HEK293 (cell line): Measurements from ENCODE around the gene IL25.
A peak's percentile ranks its signal among the peaks of the same experiment; 100 is the strongest.

Source experiments
- SCRT1 ChIP-seq: fragments of 450-650 bp; formaldehyde crosslinking; IDR thresholded peaks from 2 replicates; pipeline ENCODE4 v1.5.1; 2016; ENCODE audit warnings: missing biosample characterization, missing genetic modification characterization, borderline replicate concordance
- ZNF239 ChIP-seq: fragments of 450-650 bp; formaldehyde crosslinking; IDR thresholded peaks from 2 replicates; pipeline ENCODE4 v1.5.1; 2016; ENCODE audit warnings: missing biosample characterization, missing genetic modification characterization
- ZNF391 ChIP-seq: fragments of 450-650 bp; formaldehyde crosslinking; IDR thresholded peaks from 2 replicates; pipeline ENCODE4 v1.5.1; 2016; ENCODE audit warnings: low read depth, missing biosample characterization, missing genetic modification characterization, borderline replicate concordance
- ZNF624 ChIP-seq: fragments of 450-650 bp; formaldehyde crosslinking; IDR thresholded peaks from 2 replicates; pipeline ENCODE4 v1.5.1; 2017; ENCODE audit warnings: missing biosample characterization, missing genetic modification characterization
- ZNF785 ChIP-seq: fragments of 450-650 bp; formaldehyde crosslinking; IDR thresholded peaks from 2 replicates; pipeline ENCODE4 v1.5.1; 2016; ENCODE audit warnings: missing biosample characterization, missing genetic modification characterization
- ZNF791 ChIP-seq: fragments of 450-650 bp; formaldehyde crosslinking; IDR thresholded peaks from 2 replicates; pipeline ENCODE4 v1.5.1; 2016; ENCODE audit warnings: missing biosample characterization, missing genetic modification characterization
- TF ChIP-seq, protein P1 (sequence below): fragments of 450-650 bp; formaldehyde crosslinking; IDR thresholded peaks from 2 replicates; pipeline ENCODE4 v1.5.1; 2017; ENCODE audit warnings: missing biosample characterization, missing genetic modification characterization
- TF ChIP-seq, protein P2 (sequence below): fragments of 450-650 bp; formaldehyde crosslinking; IDR thresholded peaks from 2 replicates; pipeline ENCODE4 v1.5.1; 2016; ENCODE audit warnings: missing biosample characterization, missing genetic modification characterization
- TF ChIP-seq, protein P3 (sequence below): fragments of 450-650 bp; formaldehyde crosslinking; IDR thresholded peaks from 2 replicates; pipeline ENCODE4 v1.5.1; 2016; ENCODE audit warnings: missing biosample characterization, missing genetic modification characterization

DNA sequence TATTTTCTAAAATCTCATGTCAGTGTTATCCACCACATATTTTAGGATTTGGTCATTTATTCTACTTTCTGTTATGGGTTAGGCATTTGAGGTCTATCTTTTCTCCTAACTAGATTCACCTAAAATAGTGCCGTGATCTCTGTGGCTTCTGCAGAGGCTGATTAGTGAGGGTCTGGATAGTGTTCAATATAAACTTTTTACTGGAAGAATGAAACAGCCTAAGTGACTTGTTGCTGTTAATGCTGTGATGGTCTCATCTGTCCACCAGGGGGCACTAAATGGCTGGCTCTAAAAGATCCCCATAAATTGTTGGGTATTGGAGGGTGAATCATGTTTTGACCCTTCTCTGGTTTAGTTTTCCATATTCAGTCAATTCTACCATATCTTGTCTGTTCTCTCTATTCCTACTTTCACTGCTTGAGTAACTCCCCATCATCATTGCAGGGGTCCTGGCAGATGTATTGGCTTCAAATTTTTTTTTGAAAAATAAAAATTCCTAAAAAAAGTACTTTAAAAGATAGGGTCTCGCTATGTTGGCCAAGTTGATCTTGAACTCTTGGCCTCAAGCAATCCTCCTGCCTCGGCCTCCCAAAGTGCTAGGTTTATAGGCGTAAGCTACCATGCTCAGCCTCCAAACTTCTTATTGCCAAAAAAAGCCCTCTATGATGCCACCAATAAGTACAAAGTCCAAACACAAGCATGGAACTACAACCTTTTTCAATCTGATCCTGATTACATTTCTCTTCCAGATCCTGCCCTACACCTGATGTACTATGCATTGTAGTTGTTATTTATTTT, 44.5 kb upstream of the IL25 start:
- TF ChIP-seq ZNF624: no peak
- no peak for TF ChIP-seq ZNF791 (tag by site-specific recombination)
- TF ChIP-seq ZNF391 (tag by site-specific recombination): no peak
- TF ChIP-seq ZNF239 (tag by site-specific recombination): no peak
- TF ChIP-seq, protein P1, sequence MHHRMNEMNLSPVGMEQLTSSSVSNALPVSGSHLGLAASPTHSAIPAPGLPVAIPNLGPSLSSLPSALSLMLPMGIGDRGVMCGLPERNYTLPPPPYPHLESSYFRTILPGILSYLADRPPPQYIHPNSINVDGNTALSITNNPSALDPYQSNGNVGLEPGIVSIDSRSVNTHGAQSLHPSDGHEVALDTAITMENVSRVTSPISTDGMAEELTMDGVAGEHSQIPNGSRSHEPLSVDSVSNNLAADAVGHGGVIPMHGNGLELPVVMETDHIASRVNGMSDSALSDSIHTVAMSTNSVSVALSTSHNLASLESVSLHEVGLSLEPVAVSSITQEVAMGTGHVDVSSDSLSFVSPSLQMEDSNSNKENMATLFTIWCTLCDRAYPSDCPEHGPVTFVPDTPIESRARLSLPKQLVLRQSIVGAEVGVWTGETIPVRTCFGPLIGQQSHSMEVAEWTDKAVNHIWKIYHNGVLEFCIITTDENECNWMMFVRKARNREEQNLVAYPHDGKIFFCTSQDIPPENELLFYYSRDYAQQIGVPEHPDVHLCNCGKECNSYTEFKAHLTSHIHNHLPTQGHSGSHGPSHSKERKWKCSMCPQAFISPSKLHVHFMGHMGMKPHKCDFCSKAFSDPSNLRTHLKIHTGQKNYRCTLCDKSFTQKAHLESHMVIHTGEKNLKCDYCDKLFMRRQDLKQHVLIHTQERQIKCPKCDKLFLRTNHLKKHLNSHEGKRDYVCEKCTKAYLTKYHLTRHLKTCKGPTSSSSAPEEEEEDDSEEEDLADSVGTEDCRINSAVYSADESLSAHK (tag by site-specific recombination): no peak
- TF ChIP-seq, protein P2, sequence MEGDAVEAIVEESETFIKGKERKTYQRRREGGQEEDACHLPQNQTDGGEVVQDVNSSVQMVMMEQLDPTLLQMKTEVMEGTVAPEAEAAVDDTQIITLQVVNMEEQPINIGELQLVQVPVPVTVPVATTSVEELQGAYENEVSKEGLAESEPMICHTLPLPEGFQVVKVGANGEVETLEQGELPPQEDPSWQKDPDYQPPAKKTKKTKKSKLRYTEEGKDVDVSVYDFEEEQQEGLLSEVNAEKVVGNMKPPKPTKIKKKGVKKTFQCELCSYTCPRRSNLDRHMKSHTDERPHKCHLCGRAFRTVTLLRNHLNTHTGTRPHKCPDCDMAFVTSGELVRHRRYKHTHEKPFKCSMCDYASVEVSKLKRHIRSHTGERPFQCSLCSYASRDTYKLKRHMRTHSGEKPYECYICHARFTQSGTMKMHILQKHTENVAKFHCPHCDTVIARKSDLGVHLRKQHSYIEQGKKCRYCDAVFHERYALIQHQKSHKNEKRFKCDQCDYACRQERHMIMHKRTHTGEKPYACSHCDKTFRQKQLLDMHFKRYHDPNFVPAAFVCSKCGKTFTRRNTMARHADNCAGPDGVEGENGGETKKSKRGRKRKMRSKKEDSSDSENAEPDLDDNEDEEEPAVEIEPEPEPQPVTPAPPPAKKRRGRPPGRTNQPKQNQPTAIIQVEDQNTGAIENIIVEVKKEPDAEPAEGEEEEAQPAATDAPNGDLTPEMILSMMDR: peak; percentile 49
- peak; percentile 83 for TF ChIP-seq SCRT1
- no peak for TF ChIP-seq ZNF785 (tag by site-specific recombination)
- TF ChIP-seq, protein P3, sequence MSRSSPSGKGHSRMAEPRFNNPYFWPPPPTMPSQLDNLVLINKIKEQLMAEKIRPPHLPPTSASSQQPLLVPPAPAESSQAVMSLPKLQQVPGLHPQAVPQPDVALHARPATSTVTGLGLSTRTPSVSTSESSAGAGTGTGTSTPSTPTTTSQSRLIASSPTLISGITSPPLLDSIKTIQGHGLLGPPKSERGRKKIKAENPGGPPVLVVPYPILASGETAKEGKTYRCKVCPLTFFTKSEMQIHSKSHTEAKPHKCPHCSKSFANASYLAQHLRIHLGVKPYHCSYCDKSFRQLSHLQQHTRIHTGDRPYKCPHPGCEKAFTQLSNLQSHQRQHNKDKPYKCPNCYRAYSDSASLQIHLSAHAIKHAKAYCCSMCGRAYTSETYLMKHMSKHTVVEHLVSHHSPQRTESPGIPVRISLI (tag by site-specific recombination): no peak
